ENCODE measurements around the gene LSM3.

LSM3 gene

GRCh38 chr3:14204515-14205284, 26.1 kb downstream of the LSM3 start:
- Mint-ChIP-seq H3K4me1 (peaks cover 32% of the 10 kb centered on the region), H3K9me3 (no peaks in the 10 kb centered on the region), H3K27ac (no peak overlapping the region), H3K27me3 (ENCODE audit: low read depth, poor library complexity) (peaks cover 7% of the 10 kb centered on the region), H3K4me3 (no peak overlapping the region), H3K36me3 (ENCODE audit: low read depth) (peaks cover 4% of the 10 kb centered on the region)
- no peak for TF ChIP-seq CTCF (IDR thresholded peaks at IDR 0.05)
- DNase-seq: no peak

DNA sequence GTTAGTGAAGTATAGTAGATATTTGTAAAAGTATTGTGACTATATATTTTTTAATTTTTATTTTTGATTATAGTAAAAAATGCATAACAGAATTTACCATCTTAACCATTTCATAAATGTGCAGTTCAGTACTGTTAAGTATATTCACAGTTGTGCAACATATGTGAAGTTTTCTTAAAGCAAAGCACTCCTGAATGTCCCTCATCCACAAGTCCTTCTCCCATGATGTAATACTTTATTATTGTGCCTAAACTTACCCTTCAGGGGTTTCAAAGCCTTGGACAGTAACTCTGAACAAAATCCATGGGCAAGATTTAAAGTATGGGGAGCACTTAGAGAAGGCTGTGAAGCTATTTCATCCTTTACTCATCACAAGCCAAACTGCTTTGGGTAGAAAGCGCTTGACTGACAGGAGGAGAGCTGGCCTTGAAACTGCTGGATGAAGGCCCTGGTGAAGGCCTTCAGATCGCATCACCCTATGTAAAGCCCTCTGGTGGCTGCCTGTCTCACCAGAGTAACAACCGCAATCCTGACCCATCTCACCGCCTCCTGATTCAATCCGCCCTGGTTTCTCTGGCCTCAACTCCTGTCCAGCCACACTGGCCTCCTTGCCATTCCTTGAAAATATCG, 28.0 kb downstream of the LSM3 start:
- H3K9me3 Mint-ChIP-seq: no peaks in the 10 kb centered on the region
- peaks cover 51% of the 10 kb centered on the region for H3K4me1 Mint-ChIP-seq
- H3K4me3 Mint-ChIP-seq: no peak overlapping the region
- no peaks in the 10 kb centered on the region for H3K36me3 Mint-ChIP-seq (ENCODE audit: low read depth)
- H3K27ac Mint-ChIP-seq: no peak overlapping the region
- H3K27me3 Mint-ChIP-seq (ENCODE audit: low read depth, poor library complexity): peaks cover 7% of the 10 kb centered on the region
- no peak for DNase-seq
- no peak for TF ChIP-seq CTCF (IDR thresholded peaks at IDR 0.05)

DNA sequence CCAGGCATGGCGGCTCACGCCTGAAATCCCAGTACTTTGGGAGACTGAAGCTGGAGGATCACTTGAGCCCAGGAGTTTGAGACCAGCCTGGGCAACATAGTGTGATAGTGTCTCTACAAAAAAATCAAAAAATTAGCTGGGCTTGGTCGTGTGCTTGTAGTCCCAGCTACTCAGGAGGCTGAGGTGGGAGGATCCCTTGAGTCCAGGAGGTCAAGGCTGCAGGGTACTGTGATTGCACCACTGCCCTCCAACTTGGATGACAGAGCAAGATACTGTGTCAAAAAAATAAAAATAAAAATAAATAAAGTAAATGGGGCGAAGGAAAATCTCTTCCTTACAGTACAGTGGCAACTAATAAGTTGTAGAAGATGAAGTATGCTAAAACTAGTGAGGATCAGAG, 29.6 kb downstream of the LSM3 start:
- TF ChIP-seq CTCF (IDR thresholded peaks at IDR 0.05): no peak
- no peak overlapping the region for H3K4me3 Mint-ChIP-seq
- H3K9me3 Mint-ChIP-seq: no peaks in the 10 kb centered on the region
- H3K36me3 Mint-ChIP-seq (ENCODE audit: low read depth): no peaks in the 10 kb centered on the region
- H3K27me3 Mint-ChIP-seq (ENCODE audit: low read depth, poor library complexity): peaks cover 4% of the 10 kb centered on the region
- no peak overlapping the region for H3K27ac Mint-ChIP-seq
- peaks cover 47% of the 10 kb centered on the region for H3K4me1 Mint-ChIP-seq
- DNase-seq: no peak

DNA sequence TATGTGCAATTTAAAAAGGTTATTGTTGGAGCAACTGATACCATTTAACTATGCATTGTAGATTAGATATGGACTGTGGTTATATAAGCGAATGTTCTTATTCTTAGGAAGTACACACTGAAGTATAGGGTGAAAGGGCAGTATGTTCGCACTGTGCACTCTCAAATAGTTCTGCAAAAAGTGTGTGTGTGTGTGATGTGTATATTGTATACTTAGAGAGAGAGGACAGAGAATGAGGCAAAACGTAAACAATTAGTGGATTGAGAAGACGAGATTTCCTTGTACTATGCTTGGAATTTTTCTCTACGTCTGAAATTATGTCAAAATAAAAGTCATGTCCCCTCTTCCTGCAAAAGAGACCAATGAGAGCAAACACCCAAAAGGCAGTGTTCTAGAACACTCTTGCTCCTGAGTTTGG, 30.4 kb downstream of the LSM3 start:
- Mint-ChIP-seq H3K27me3 (ENCODE audit: low read depth, poor library complexity) (peaks cover 5% of the 10 kb centered on the region), H3K4me1 (peaks cover 41% of the 10 kb centered on the region), H3K9me3 (no peaks in the 10 kb centered on the region), H3K4me3 (no peak overlapping the region), H3K27ac (no peak overlapping the region), H3K36me3 (ENCODE audit: low read depth) (no peaks in the 10 kb centered on the region)
- DNase-seq: no peak
- TF ChIP-seq CTCF (IDR thresholded peaks at IDR 0.05): no peak

GRCh38 chr3:14209581-14210289, 31.1 kb downstream of the LSM3 start:
- Mint-ChIP-seq H3K27me3 (ENCODE audit: low read depth, poor library complexity) (peaks cover 10% of the 10 kb centered on the region), H3K36me3 (ENCODE audit: low read depth) (no peaks in the 10 kb centered on the region), H3K4me1 (peaks cover 41% of the 10 kb centered on the region), H3K4me3 (peak overlapping the region; percentile 16), H3K9me3 (no peaks in the 10 kb centered on the region), H3K27ac (no peak overlapping the region)
- no peak for DNase-seq
- no peak for TF ChIP-seq CTCF (IDR thresholded peaks at IDR 0.05)

Measured in nephron progenitor cell (in vitro differentiated cells).